Measurements from ENCODE around the gene KIF7.

Gene KIF7

GRCh38 chr15:89630260-89630659 is 25.0 kb downstream of the KIF7 start:
- H3K27ac ChIP-seq (ENCODE audit: low read depth, low read length, severe bottlenecking) = no peak overlapping the region
- peaks cover 86% of the 10 kb centered on the region for H3K36me3 ChIP-seq (ENCODE audit: control insufficient read depth, insufficient read depth, low read length)
- WGBS, 2 experiments (ENCODE audit: insufficient coverage in 2 of 2) = 95% methylated on average over 14 of the region's 14 CpGs
- no peaks in the 10 kb centered on the region for H3K4me1 ChIP-seq (ENCODE audit: control insufficient read depth, insufficient read depth, low read length, poor library complexity, severe bottlenecking)
- no peak overlapping the region for H3K4me3 ChIP-seq (ENCODE audit: extremely low read depth, insufficient read depth, low read length, poor library complexity, severe bottlenecking)
- H3K9me3 ChIP-seq (ENCODE audit: control insufficient read depth, low read length) = peaks cover 8% of the 10 kb centered on the region

- 91 to 97% methylated on average over 4 of the region's 5 CpGs for WGBS, 2 experiments (ENCODE audit: insufficient coverage in 2 of 2)
- H3K27ac ChIP-seq (ENCODE audit: low read depth, low read length, severe bottlenecking) = no peak overlapping the region
- H3K9me3 ChIP-seq (ENCODE audit: control insufficient read depth, low read length) = peaks cover 8% of the 10 kb centered on the region
- peaks cover 90% of the 10 kb centered on the region for H3K36me3 ChIP-seq (ENCODE audit: control insufficient read depth, insufficient read depth, low read length)
- H3K4me3 ChIP-seq (ENCODE audit: extremely low read depth, insufficient read depth, low read length, poor library complexity, severe bottlenecking) = no peak overlapping the region
- H3K4me1 ChIP-seq (ENCODE audit: control insufficient read depth, insufficient read depth, low read length, poor library complexity, severe bottlenecking) = no peaks in the 10 kb centered on the region
Measured at GRCh38 chr15:89629829-89630228, 25.4 kb downstream of the KIF7 start.

GRCh38 chr15:89628806-89629715 is 26.2 kb downstream of the KIF7 start:
- 92 to 97% methylated on average over 17 to 22 of the region's 30 CpGs for WGBS, 2 experiments (ENCODE audit: insufficient coverage in 2 of 2)
- Histone ChIP-seq H3K4me3 (ENCODE audit: extremely low read depth, insufficient read depth, low read length, poor library complexity, severe bottlenecking) (no peak overlapping the region), H3K36me3 (ENCODE audit: control insufficient read depth, insufficient read depth, low read length) (peaks cover 97% of the 10 kb centered on the region)

GRCh38 chr15:89628301-89628700 is 27.0 kb downstream of the KIF7 start:
- WGBS, 2 experiments (ENCODE audit: insufficient coverage in 2 of 2) = 92 to 98% methylated on average over 11 to 20 of the region's 21 CpGs
- Histone ChIP-seq H3K36me3 (ENCODE audit: control insufficient read depth, insufficient read depth, low read length) (peaks cover 97% of the 10 kb centered on the region), H3K27ac (ENCODE audit: low read depth, low read length, severe bottlenecking) (peak overlapping the region; percentile 10), H3K4me1 (ENCODE audit: control insufficient read depth, insufficient read depth, low read length, poor library complexity, severe bottlenecking) (no peaks in the 10 kb centered on the region), H3K9me3 (ENCODE audit: control insufficient read depth, low read length) (peaks cover 2% of the 10 kb centered on the region), H3K4me3 (ENCODE audit: extremely low read depth, insufficient read depth, low read length, poor library complexity, severe bottlenecking) (no peak overlapping the region)

More at GRCh38 chr15:89628806-89629715, 26.2 kb downstream of the KIF7 start:
- Histone ChIP-seq H3K27ac (ENCODE audit: low read depth, low read length, severe bottlenecking) (no peak overlapping the region), H3K4me1 (ENCODE audit: control insufficient read depth, insufficient read depth, low read length, poor library complexity, severe bottlenecking) (no peaks in the 10 kb centered on the region), H3K9me3 (ENCODE audit: control insufficient read depth, low read length) (peaks cover 8% of the 10 kb centered on the region)

DNA sequence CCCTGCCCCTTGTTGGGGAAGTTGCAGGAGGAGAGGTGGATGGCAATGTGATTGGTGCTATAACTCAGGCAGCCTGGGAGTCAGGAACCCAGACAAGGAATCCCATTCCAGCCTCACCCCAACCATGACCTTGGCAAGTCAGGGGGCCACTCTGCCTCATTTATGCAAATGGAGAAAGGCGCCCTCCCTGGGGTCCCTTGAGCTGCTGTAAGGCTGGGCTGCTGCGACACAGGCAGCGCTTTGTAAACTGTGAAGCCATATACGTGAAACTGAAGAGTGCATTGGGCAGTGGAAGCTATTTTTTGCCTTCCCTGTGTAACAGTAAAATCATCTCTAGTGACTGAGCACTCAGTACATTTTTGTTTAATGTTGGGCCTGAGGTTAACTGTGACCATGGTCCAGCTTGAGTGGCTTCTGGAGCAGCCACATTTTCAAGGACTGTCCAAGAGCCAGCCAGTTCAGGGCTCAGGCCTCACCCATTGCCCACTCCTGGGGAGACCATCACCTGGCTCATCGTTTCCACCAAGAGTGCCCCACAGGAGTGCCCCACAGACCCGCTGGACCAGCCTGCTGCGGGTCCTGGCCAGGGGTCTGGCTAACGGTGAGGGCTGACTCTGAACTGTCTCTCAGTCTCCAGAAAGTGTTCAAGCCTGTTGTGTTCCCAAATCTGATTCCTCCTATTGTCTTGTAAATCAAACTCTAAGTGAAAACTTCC is 27.9 kb downstream of the KIF7 start:
- no peaks in the 10 kb centered on the region for H3K4me1 ChIP-seq (ENCODE audit: control insufficient read depth, insufficient read depth, low read length, poor library complexity, severe bottlenecking)
- 95 to 100% methylated on average over 6 of the region's 8 CpGs for WGBS, 2 experiments (ENCODE audit: insufficient coverage in 2 of 2)
- H3K9me3 ChIP-seq (ENCODE audit: control insufficient read depth, low read length) = no peaks in the 10 kb centered on the region
- no peak overlapping the region for H3K4me3 ChIP-seq (ENCODE audit: extremely low read depth, insufficient read depth, low read length, poor library complexity, severe bottlenecking)
- H3K27ac ChIP-seq (ENCODE audit: low read depth, low read length, severe bottlenecking) = no peak overlapping the region
- peaks cover 97% of the 10 kb centered on the region for H3K36me3 ChIP-seq (ENCODE audit: control insufficient read depth, insufficient read depth, low read length)

DNA sequence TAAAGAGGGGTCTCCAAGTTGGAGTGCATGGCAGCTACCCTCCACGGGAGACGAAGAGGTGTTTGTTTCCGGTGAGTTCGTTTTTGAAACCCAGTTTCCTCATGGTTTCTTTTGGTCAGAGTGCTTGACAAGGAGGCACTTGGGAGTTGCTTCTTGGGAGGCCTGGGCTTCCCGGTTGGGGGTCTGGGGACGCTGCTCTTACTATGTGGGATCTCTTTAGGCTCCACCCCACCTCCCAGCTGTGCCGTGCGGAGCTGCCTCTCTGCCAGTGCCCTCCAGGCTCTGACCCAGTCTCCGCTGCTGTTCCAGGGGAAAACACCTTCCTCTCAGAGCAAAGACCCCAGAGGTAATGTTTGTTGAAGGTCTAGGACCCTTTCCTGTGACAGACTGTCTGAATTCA is 29.6 kb downstream of the KIF7 start:
- 95 to 98% methylated on average over 6 to 7 of the region's 9 CpGs for WGBS, 2 experiments (ENCODE audit: insufficient coverage in 2 of 2)
- H3K36me3 ChIP-seq (ENCODE audit: control insufficient read depth, insufficient read depth, low read length) = peaks cover 96% of the 10 kb centered on the region

GRCh38 chr15:89623165-89623564 is 32.1 kb downstream of the KIF7 start:
- Histone ChIP-seq H3K4me1 (ENCODE audit: control insufficient read depth, insufficient read depth, low read length, poor library complexity, severe bottlenecking) (no peaks in the 10 kb centered on the region), H3K27ac (ENCODE audit: low read depth, low read length, severe bottlenecking) (no peak overlapping the region), H3K36me3 (ENCODE audit: control insufficient read depth, insufficient read depth, low read length) (peaks cover 97% of the 10 kb centered on the region), H3K4me3 (ENCODE audit: extremely low read depth, insufficient read depth, low read length, poor library complexity, severe bottlenecking) (no peak overlapping the region), H3K9me3 (ENCODE audit: control insufficient read depth, low read length) (no peaks in the 10 kb centered on the region)
- 80% methylated on average over 1 of the region's 1 CpG; no CpG with 5 or more reads in 1 of the 2 experiments for WGBS, 2 experiments (ENCODE audit: insufficient coverage in 2 of 2)

More for the DNA sequence above, 29.6 kb downstream of the KIF7 start:
- Histone ChIP-seq H3K4me1 (ENCODE audit: control insufficient read depth, insufficient read depth, low read length, poor library complexity, severe bottlenecking) (no peaks in the 10 kb centered on the region), H3K9me3 (ENCODE audit: control insufficient read depth, low read length) (no peaks in the 10 kb centered on the region), H3K4me3 (ENCODE audit: extremely low read depth, insufficient read depth, low read length, poor library complexity, severe bottlenecking) (no peak overlapping the region), H3K27ac (ENCODE audit: low read depth, low read length, severe bottlenecking) (no peak overlapping the region)

GRCh38 chr15:89621547-89621946 is 33.7 kb downstream of the KIF7 start:
- Histone ChIP-seq H3K36me3 (ENCODE audit: control insufficient read depth, insufficient read depth, low read length) (peaks cover 96% of the 10 kb centered on the region), H3K4me3 (ENCODE audit: extremely low read depth, insufficient read depth, low read length, poor library complexity, severe bottlenecking) (no peak overlapping the region), H3K27ac (ENCODE audit: low read depth, low read length, severe bottlenecking) (no peak overlapping the region), H3K4me1 (ENCODE audit: control insufficient read depth, insufficient read depth, low read length, poor library complexity, severe bottlenecking) (no peaks in the 10 kb centered on the region), H3K9me3 (ENCODE audit: control insufficient read depth, low read length) (no peaks in the 10 kb centered on the region)
- 100% methylated on average over 1 of the region's 4 CpGs for WGBS, 2 experiments (ENCODE audit: insufficient coverage in 2 of 2)

DNA sequence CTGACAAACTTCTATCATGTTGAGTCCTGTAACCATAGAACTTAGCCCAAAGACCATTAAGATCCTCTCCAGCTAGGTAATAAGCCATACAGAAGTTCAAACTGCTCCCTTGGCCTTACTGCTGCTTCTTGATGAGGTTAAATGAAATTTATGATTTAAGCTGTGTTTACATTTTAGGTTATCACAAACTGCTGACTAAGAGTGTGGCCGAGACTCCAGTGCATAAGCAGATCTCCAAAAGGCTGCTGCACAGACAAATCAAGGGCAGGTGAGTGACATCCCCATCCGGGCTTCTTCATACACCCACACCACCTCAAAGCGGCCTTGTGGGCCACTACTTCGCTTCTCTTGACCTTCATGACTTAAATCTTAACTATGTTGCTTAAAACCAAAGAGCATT is 39.0 kb downstream of the KIF7 start:
- H3K36me3 ChIP-seq (ENCODE audit: control insufficient read depth, insufficient read depth, low read length) = peaks cover 91% of the 10 kb centered on the region
- H3K27ac ChIP-seq (ENCODE audit: low read depth, low read length, severe bottlenecking) = no peak overlapping the region
- 71 to 100% methylated on average over 1 to 3 of the region's 4 CpGs for WGBS, 2 experiments (ENCODE audit: insufficient coverage in 2 of 2)
- no peaks in the 10 kb centered on the region for H3K4me1 ChIP-seq (ENCODE audit: control insufficient read depth, insufficient read depth, low read length, poor library complexity, severe bottlenecking)
- peaks cover 9% of the 10 kb centered on the region for H3K9me3 ChIP-seq (ENCODE audit: control insufficient read depth, low read length)
- H3K4me3 ChIP-seq (ENCODE audit: extremely low read depth, insufficient read depth, low read length, poor library complexity, severe bottlenecking) = no peak overlapping the region

GRCh38 chr15:89615135-89615534 is 40.1 kb downstream of the KIF7 start:
- WGBS, 2 experiments (ENCODE audit: insufficient coverage in 2 of 2) = no CpG with 5 or more reads among the region's 1 CpG
- Histone ChIP-seq H3K27ac (ENCODE audit: low read depth, low read length, severe bottlenecking) (no peak overlapping the region), H3K4me1 (ENCODE audit: control insufficient read depth, insufficient read depth, low read length, poor library complexity, severe bottlenecking) (no peaks in the 10 kb centered on the region), H3K9me3 (ENCODE audit: control insufficient read depth, low read length) (peaks cover 9% of the 10 kb centered on the region), H3K36me3 (ENCODE audit: control insufficient read depth, insufficient read depth, low read length) (peaks cover 88% of the 10 kb centered on the region), H3K4me3 (ENCODE audit: extremely low read depth, insufficient read depth, low read length, poor library complexity, severe bottlenecking) (no peak overlapping the region)

Data from mesodermal cell (in vitro differentiated cells).